GM19328 (cell line): ENCODE measurements around the gene GGTLC3.
"Not testable (repeated sequence)": the region's sequence is repeated elsewhere in the genome, so short reads cannot be mapped to it uniquely, and the experiment has no call there.

Source experiments
- ATAC-seq: cut with Tn5 transposase; IDR thresholded peaks from one replicate; pipeline ENCODE4 v1.9.1; 2021; ENCODE audit warnings: mild to moderate bottlenecking, moderate library complexity; ENCODE audit not compliant: unreplicated experiment

GGTLC3 gene

GRCh38 chr22:18522762-18523161, 4.8 kb upstream of the GGTLC3 start:
- ATAC-seq = not testable (repeated sequence)

GRCh38 chr22:18513454-18513853, 4.5 kb downstream of the GGTLC3 start:
- ATAC-seq = not testable (repeated sequence)

GRCh38 chr22:18512378-18512777, 5.6 kb downstream of the GGTLC3 start:
- ATAC-seq = not testable (repeated sequence)

GRCh38 chr22:18511327-18511726, 6.6 kb downstream of the GGTLC3 start:
- not testable (repeated sequence) for ATAC-seq

GRCh38 chr22:18496227-18496626, 21.7 kb downstream of the GGTLC3 start:
- not testable (repeated sequence) for ATAC-seq
